Neuron (in vitro differentiated cells): ENCODE results near the gene SPATA20.
A peak's percentile ranks its signal among the peaks of the same experiment; 100 is the strongest.

Experiments used
- H2AFZ ChIP-seq: one replicate; pipeline ENCODE4 v1.6.1; 2013; ENCODE audit warnings: low read depth, mild to moderate bottlenecking, inconsistent platforms, low read length, moderate library complexity
- H3K27me3 ChIP-seq: one replicate; pipeline ENCODE4 v1.6.1; 2013; ENCODE audit warnings: low read length; ENCODE audit not compliant: insufficient read depth
- H3K36me3 ChIP-seq: one replicate; pipeline ENCODE4 v1.6.1; 2013; ENCODE audit warnings: low read length; ENCODE audit not compliant: insufficient read depth
- H3K4me1 ChIP-seq: one replicate; pipeline ENCODE4 v1.6.1; 2013; ENCODE audit warnings: low read length; ENCODE audit not compliant: insufficient read depth
- H3K4me3 ChIP-seq: 2 replicates; pipeline ENCODE4 v1.5.1; 2013; ENCODE audit warnings: mild to moderate bottlenecking, low read length, moderate library complexity
- H3K9me3 ChIP-seq: one replicate; pipeline ENCODE4 v1.6.1; 2013; ENCODE audit warnings: low read length

SPATA20 gene

GRCh38 chr17:50538549-50539410, 8.2 kb upstream of the SPATA20 start:
- Histone ChIP-seq H3K4me1 (peaks cover 31% of the 10 kb centered on the region), H3K9me3 (no peaks in the 10 kb centered on the region), H3K36me3 (no peaks in the 10 kb centered on the region), H3K4me3 (no peak overlapping the region), H3K27me3 (peaks cover 32% of the 10 kb centered on the region), H2AFZ (no peak overlapping the region)

- Histone ChIP-seq H3K27me3 (peaks cover 21% of the 10 kb centered on the region), H3K36me3 (no peaks in the 10 kb centered on the region), H3K9me3 (no peaks in the 10 kb centered on the region), H3K4me3 (no peak overlapping the region), H2AFZ (no peak overlapping the region), H3K4me1 (peaks cover 29% of the 10 kb centered on the region)
These were observed 7.0 kb upstream of the SPATA20 start for GRCh38 chr17:50539762-50540559.

GRCh38 chr17:50540560-50541401, 6.2 kb upstream of the SPATA20 start:
- peaks cover 14% of the 10 kb centered on the region for H3K27me3 ChIP-seq

GRCh38 chr17:50541402-50541715, 5.6 kb upstream of the SPATA20 start:
- Histone ChIP-seq H3K36me3 (no peaks in the 10 kb centered on the region), H3K4me1 (peaks cover 29% of the 10 kb centered on the region), H3K9me3 (no peaks in the 10 kb centered on the region), H3K27me3 (peaks cover 10% of the 10 kb centered on the region), H3K4me3 (peak overlapping the region; percentile 56), H2AFZ (peak overlapping the region; percentile 68)

More at GRCh38 chr17:50540560-50541401, 6.2 kb upstream of the SPATA20 start:
- Histone ChIP-seq H3K4me1 (peaks cover 29% of the 10 kb centered on the region), H3K4me3 (no peak overlapping the region), H3K9me3 (no peaks in the 10 kb centered on the region), H3K36me3 (no peaks in the 10 kb centered on the region), H2AFZ (no peak overlapping the region)

- Histone ChIP-seq H2AFZ (peak overlapping the region; percentile 68), H3K27me3 (peaks cover 8% of the 10 kb centered on the region), H3K4me3 (peak overlapping the region; percentile 56), H3K9me3 (no peaks in the 10 kb centered on the region), H3K36me3 (no peaks in the 10 kb centered on the region), H3K4me1 (peaks cover 29% of the 10 kb centered on the region)
These were observed 5.0 kb upstream of the SPATA20 start for GRCh38 chr17:50541716-50542688.

- H3K4me3 ChIP-seq, result peak overlapping the region; percentile 56
- H3K27me3 ChIP-seq, result peaks cover 8% of the 10 kb centered on the region
- H3K36me3 ChIP-seq, result no peaks in the 10 kb centered on the region
These were observed 3.9 kb upstream of the SPATA20 start for GRCh38 chr17:50542795-50543774.

GRCh38 chr17:50544516-50544915, 2.5 kb upstream of the SPATA20 start:
- Histone ChIP-seq H3K4me3 (no peak overlapping the region), H3K9me3 (no peaks in the 10 kb centered on the region), H3K4me1 (peaks cover 21% of the 10 kb centered on the region), H2AFZ (no peak overlapping the region), H3K27me3 (peaks cover 8% of the 10 kb centered on the region), H3K36me3 (no peaks in the 10 kb centered on the region)

More at GRCh38 chr17:50542795-50543774, 3.9 kb upstream of the SPATA20 start:
- Histone ChIP-seq H3K9me3 (no peaks in the 10 kb centered on the region), H3K4me1 (peaks cover 32% of the 10 kb centered on the region), H2AFZ (peak overlapping the region; percentile 68)

- peaks cover 8% of the 10 kb centered on the region for H3K27me3 ChIP-seq
- H3K4me1 ChIP-seq, result peaks cover 21% of the 10 kb centered on the region
- H3K9me3 ChIP-seq, result no peaks in the 10 kb centered on the region
- H3K36me3 ChIP-seq, result no peaks in the 10 kb centered on the region
- H2AFZ ChIP-seq, result no peak overlapping the region
- no peak overlapping the region for H3K4me3 ChIP-seq
These were observed 1.7 kb upstream of the SPATA20 start for GRCh38 chr17:50545311-50545710.

GRCh38 chr17:50546701-50547034, 306 bp upstream of the SPATA20 start:
- H3K9me3 ChIP-seq, result no peaks in the 10 kb centered on the region
- H3K27me3 ChIP-seq, result no peaks in the 10 kb centered on the region
- no peak overlapping the region for H2AFZ ChIP-seq
- H3K4me1 ChIP-seq, result peaks cover 15% of the 10 kb centered on the region
- no peaks in the 10 kb centered on the region for H3K36me3 ChIP-seq
- H3K4me3 ChIP-seq, result peak overlapping the region; percentile 16

GRCh38 chr17:50547736-50548083, 736 bp downstream of the SPATA20 start:
- H3K27me3 ChIP-seq, result no peaks in the 10 kb centered on the region
- peaks cover 10% of the 10 kb centered on the region for H3K4me1 ChIP-seq
- H2AFZ ChIP-seq, result no peak overlapping the region
- H3K36me3 ChIP-seq, result no peaks in the 10 kb centered on the region
- no peaks in the 10 kb centered on the region for H3K9me3 ChIP-seq
- no peak overlapping the region for H3K4me3 ChIP-seq

- Histone ChIP-seq H3K27me3 (no peaks in the 10 kb centered on the region), H3K36me3 (no peaks in the 10 kb centered on the region), H3K9me3 (no peaks in the 10 kb centered on the region), H3K4me1 (peaks cover 4% of the 10 kb centered on the region), H2AFZ (no peak overlapping the region), H3K4me3 (no peak overlapping the region)
These were observed 1.9 kb downstream of the SPATA20 start for GRCh38 chr17:50548831-50549230.
